ENCODE measurements around the gene CALML3. TPM values are rescaled to one million over a fixed set of nuclear protein-coding genes. Genes with fewer than 3 reads are reported as not detected.

The CALML3 gene
- total and polyA plus RNA-seq, 2 of the 8 experiments (the other 6 are each of a cell fraction or from before 2014, with no cell fraction given), result not detected

DNA sequence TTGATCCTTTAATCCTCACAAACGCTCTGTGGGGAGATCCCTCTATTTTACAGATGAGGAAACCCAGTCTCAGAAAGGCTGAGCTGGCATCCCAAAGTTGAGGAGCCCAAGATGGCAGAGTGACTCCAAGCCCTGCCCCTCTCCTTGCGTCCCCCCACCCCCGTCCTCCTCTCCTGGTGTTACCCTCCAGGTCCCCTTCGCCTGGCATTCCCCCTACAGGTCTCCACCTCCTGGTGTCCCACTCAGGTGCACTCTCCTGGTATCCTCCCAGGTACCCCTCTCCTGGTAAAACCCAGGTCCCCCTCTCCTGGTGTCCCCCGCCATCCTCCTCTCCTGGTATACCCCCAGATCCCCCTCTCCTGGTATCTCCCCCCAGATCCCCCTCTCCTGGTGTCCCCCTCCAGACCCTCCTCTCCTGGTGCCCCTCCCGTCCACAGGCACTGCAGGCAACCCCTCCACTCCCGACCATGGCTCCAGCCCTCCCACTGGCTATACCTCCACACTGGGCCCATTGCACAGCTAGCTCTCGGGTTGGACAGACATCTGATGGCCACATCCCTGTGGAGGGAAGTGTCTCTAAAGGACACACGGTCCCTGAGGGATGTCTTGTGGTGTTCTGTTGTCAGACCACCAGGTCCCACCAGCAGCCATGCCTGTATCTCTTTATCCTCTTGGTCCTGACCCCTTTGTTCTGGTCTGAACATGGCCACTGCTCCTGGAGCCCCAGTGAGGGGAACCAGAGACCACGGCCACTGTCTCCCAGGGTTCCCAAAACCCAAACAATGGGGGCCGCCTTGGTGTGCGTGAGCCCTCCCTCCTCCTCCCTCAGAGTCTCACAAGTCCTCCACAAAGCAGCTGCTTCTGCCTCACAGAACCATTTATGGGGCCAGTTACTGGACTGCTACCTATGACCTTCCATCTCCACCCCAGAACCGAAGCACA is 37.2 kb downstream of the CALML3 start (continued):
- TF ChIP-seq GABPA (IDR thresholded peaks at IDR 0.05; ENCODE audit: borderline replicate concordance, insufficient read depth, low read length) (no peak), SIRT6 (IDR thresholded peaks at IDR 0.05; ENCODE audit: low read length) (no peak), KDM4A (IDR thresholded peaks at IDR 0.05; ENCODE audit: low read depth, low read length, severe bottlenecking) (no peak), SP1 (IDR thresholded peaks at IDR 0.05; ENCODE audit: low read depth, low read length) (no peak)
- TF ChIP-seq, protein P1, sequence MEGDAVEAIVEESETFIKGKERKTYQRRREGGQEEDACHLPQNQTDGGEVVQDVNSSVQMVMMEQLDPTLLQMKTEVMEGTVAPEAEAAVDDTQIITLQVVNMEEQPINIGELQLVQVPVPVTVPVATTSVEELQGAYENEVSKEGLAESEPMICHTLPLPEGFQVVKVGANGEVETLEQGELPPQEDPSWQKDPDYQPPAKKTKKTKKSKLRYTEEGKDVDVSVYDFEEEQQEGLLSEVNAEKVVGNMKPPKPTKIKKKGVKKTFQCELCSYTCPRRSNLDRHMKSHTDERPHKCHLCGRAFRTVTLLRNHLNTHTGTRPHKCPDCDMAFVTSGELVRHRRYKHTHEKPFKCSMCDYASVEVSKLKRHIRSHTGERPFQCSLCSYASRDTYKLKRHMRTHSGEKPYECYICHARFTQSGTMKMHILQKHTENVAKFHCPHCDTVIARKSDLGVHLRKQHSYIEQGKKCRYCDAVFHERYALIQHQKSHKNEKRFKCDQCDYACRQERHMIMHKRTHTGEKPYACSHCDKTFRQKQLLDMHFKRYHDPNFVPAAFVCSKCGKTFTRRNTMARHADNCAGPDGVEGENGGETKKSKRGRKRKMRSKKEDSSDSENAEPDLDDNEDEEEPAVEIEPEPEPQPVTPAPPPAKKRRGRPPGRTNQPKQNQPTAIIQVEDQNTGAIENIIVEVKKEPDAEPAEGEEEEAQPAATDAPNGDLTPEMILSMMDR (IDR thresholded peaks at IDR 0.05; ENCODE audit: control extremely low read depth in 1 of 3, insufficient read depth in 1 of 3, low read depth in 1 of 3, low read length in 3 of 3), result no peak
- TF ChIP-seq, protein P2, sequence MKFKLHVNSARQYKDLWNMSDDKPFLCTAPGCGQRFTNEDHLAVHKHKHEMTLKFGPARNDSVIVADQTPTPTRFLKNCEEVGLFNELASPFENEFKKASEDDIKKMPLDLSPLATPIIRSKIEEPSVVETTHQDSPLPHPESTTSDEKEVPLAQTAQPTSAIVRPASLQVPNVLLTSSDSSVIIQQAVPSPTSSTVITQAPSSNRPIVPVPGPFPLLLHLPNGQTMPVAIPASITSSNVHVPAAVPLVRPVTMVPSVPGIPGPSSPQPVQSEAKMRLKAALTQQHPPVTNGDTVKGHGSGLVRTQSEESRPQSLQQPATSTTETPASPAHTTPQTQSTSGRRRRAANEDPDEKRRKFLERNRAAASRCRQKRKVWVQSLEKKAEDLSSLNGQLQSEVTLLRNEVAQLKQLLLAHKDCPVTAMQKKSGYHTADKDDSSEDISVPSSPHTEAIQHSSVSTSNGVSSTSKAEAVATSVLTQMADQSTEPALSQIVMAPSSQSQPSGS (IDR thresholded peaks at IDR 0.05; ENCODE audit: low read length), result no peak

Data from H1 (cell line).